Left cardiac atrium (tissue), 4 donors: Measurements from ENCODE around the gene FAM222A. TPM values are rescaled to one million over a fixed set of nuclear protein-coding genes. Genes with fewer than 3 reads are reported as not detected.

ENCODE experiments used
- ATAC-seq, 2 donors: fragments of 200-7000 bp; cut with Tn5 transposase; one replicate each; pipeline ENCODE4 v1.9.1; 2020; ENCODE audit warnings: mild to moderate bottlenecking in 2 of 2, moderate library complexity in 2 of 2
- DNase-seq: peaks from one replicate; pipeline ENCODE4 v3.0.0-alpha.2; 2020
- intact Hi-C, 2 donors: fragments of 100-400 bp; cut with DNase I; formaldehyde crosslinking; loops; one replicate each; pipeline versions ENCODE4 v1.14.1 to v1.15.1; 2022 to 2023
- total RNA-seq, 2 donors: library from RNA; stranded (reverse); fragmentation: NEBNext Ultra II Directional; extraction: Animal tissue kit (Norgen Biotek cat#: 25700); gene quantifications; one replicate each; pipeline ENCODE4 v1.2.1, GENCODE V29; 2021
- donor health status: DM: no; HTN: yes; CAD: no.
- donor health status: DM: no; HTN: yes; CAD: no; lungs with severe emphysema.
- donor health status: DM: yes; HTN: yes; CAD: no.
- donor health status: Dilated cardiomyopathy.

Gene FAM222A
- total RNA-seq, 2 donors from 2014 or later, result 14.5 to 21.8 TPM

- no peak for DNase-seq
- no peak for ATAC-seq
- intact Hi-C loops, result loop anchor here in 1 of 2 donors (10.0 kb wide), 1 partner anchor 72 kb away; no protein-coding TSS in a partner anchor
These were observed 89.2 kb downstream of the FAM222A start for GRCh38 chr12:109802828-109803227.

DNA sequence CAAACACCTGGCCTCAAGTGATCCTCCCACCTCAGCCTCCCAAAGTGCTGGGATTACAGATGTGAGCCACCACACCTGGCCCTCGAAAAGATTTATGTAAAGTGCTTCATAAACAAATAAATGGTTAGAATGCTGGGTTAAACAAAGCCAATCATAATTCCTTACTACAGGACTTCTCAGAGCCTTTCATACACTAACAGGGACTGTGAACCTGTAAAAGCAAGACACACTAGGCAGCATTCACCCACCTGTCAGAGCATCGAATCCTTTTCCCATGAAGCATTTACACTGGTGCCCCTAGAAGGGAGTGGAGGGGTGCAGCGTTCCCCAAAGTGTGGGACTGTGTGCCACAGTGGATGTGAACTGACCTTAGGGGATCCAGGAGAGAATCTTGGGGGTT is 90.1 kb downstream of the FAM222A start:
- intact Hi-C loops, result loop anchor here (2.0 to 10.0 kb wide), 3 partner anchors 41 to 75 kb away; no protein-coding TSS in a partner anchor
- DNase-seq, result no peak

GRCh38 chr12:109804820-109805761 is 91.5 kb downstream of the FAM222A start:
- intact Hi-C loops, result loop anchor here (2.0 to 10.0 kb wide), 3 partner anchors 40 to 74 kb away; no protein-coding TSS in a partner anchor
- DNase-seq (peak; percentile 60), ATAC-seq (peak; percentile 85 to 86)

More for the DNA sequence above, 90.1 kb downstream of the FAM222A start:
- no peak for ATAC-seq

GRCh38 chr12:109807954-109808643 is 94.5 kb downstream of the FAM222A start:
- ATAC-seq, result no peak
- DNase-seq, result no peak
- intact Hi-C loops, result loop anchor here in 1 of 2 donors (10.0 kb wide), 1 partner anchor 67 kb away; no protein-coding TSS in a partner anchor

DNA sequence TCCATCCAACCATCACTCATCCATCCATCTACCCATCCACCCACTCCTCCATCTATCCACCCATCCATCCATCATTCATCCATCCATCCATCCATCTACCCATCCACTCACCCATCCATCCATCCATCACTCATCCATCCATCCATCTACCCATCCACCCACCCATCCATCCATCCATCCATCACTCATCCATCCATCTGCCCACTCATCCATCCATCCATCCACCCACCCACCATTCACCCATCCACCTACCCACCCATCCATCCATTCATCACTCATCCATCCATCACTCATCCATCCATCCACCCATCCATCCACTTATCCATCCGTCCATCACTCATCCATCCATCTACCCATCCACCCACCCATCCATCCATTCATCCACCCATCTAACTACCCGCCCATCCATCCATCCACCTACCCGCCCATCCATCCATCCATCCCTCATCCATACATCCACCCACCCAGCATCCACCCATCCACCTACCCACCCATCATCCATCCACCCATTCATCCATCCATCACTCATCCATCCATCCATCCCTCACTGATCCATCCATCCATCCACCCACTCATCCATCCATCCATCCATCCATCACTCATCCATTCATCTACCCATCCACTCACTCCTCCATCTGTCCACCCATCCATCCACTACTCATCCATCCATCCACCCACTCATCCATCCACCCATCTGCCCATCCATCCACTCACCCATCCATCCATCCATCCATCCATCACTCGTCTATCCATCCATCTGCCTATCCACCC is 95.4 kb downstream of the FAM222A start:
- DNase-seq (no peak), ATAC-seq (no peak)
- intact Hi-C loops, result loop anchor here in 1 of 2 donors (10.0 kb wide), 1 partner anchor 66 kb away; no protein-coding TSS in a partner anchor

GRCh38 chr12:109810954-109811623 is 97.5 kb downstream of the FAM222A start:
- intact Hi-C loops, result no loop called here
- DNase-seq (no peak), ATAC-seq (no peak)

DNA sequence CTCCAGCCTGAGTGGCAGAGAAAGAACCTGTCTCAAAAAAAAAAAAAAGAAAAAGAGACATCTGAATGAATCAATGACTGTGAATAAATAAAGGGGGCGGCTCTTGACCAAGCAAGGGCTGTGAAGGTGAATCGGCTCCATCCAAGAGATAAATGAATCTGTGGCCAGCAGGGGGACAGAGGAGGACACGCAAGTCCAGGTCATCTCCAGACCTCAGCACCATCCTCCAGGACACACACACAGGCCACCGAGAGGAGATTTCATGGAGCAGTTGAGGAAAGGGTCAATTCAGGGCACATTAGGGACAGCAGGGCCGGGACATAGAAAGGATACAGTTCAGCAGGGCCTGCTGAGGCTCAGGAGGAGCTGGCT is 98.0 kb downstream of the FAM222A start:
- DNase-seq (no peak), ATAC-seq (no peak)
- intact Hi-C loops, result no loop called here

DNA sequence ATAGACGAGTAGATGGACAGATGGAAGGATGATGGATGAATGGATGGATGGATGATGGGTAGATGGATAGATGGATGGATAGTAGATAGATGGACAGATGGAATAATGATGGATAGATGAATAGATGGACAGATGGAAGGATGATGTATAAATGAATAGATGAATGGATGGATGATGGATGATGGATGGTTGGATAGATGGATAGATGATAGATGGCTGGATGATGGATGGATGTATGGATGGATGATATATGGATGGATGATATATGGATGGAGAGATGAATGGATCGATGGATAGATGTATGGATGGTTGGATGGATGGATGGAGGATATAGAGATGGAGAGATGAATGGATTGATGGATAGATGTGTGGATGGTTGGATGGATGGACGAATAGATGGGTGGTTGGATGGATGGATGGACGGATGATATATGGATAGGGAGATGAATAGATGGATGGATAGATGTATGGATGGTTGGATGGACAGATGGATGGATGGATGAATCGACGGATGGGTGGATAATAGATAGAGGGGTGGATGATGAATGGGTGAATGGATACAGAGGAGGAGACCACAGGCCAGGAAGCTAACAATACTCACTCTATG is 100.3 kb downstream of the FAM222A start:
- no peak for DNase-seq
- intact Hi-C loops, result no loop called here
- ATAC-seq, result no peak

- intact Hi-C loops, result no loop called here
- ATAC-seq (no peak), DNase-seq (no peak)
These were observed 101.0 kb downstream of the FAM222A start for GRCh38 chr12:109814600-109815150.

- ATAC-seq, result no peak
- intact Hi-C loops, result no loop called here
- no peak for DNase-seq
These were observed 101.6 kb downstream of the FAM222A start for GRCh38 chr12:109815225-109815624.

- no peak for DNase-seq
- intact Hi-C loops, result no loop called here
- ATAC-seq, result no peak
These were observed 102.4 kb downstream of the FAM222A start for GRCh38 chr12:109815757-109816617.

DNA sequence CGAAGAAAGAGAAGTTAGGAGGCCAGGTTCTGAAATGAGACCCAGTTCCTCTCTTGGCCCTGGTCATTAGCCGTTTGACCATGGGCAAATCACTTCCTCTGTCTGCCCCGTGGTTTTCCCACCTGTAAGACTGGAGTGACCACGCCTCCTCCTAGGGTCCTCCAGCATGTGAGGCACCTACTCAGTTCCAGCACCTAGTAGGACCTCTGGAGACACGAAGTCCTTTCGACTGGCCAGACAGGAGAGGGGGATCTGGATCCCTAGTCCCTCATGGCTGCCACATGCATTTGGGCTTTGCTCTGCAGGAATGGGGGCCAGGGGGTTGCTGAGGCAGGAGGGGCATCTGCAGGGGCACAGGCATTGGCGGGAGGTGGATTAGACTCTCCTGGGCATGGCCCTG is 103.2 kb downstream of the FAM222A start:
- DNase-seq (no peak), ATAC-seq (no peak)

DNA sequence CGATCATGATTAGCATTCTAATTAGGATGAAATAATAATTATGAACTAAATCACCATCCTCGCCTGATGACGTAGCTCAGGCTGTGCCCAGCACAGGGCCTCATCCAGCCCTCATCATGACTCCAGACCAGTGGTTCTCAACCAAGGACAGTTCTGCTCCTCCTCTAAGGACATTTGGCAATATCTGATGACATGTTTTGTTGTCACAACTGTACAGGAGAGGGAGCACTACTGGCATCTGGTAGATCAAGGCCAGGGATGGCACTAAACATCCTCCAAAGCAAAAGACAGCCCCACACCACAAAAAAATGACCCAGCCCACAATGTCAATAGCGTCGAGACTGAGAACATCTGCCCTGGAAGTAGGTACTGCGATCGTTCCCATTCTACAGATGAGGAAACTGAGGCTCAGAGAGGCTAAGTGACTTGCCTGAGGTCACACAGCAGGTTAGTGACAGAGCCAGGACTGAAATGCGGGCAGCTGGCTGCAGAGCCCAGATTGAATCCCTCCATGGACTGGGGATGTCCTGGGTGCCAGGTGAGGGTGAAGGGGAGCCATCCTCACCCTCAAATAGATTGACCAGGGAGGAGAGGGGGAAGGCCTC is 104.1 kb downstream of the FAM222A start:
- intact Hi-C loops, result no loop called here
- DNase-seq (no peak), ATAC-seq (no peak)

More for the DNA sequence above, 103.2 kb downstream of the FAM222A start:
- intact Hi-C loops, result no loop called here

GRCh38 chr12:109818253-109818652 is 104.6 kb downstream of the FAM222A start:
- intact Hi-C loops, result no loop called here
- no peak for ATAC-seq
- no peak for DNase-seq

DNA sequence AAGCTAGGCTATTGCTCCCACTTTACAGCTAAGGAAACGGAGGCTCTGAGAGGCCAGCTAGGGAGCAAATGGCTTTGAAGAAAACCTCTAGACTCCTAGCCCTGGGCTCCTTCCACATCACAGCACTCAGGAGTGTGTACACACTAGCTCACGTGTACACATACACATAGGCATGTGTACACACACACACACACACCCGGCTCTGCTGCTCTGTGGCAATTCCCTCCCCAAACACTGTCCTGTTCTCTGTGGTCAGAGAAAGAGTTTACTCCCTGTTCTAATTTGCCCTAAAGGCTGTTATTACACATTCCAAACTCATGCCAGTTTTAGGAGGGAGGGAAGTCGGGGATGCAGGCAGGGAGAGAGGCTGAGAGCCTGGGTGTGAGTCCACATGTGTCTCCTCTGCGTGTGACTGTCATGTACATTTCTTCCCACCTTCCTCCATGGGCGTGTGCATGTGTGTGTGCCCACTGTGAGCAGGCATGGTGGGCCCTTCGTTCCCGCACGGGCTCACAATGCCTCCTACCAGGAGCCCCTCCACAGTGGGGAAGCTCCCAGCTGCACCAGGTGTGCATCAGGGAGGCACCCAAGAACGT is 105.4 kb downstream of the FAM222A start:
- intact Hi-C loops, result no loop called here
- ATAC-seq (no peak), DNase-seq (no peak)
